Measurements from ENCODE around the gene ISL2. TPM values are rescaled to one million over a fixed set of nuclear protein-coding genes. Genes with fewer than 3 reads are reported as not detected.

Gene ISL2
- total and polyA plus RNA-seq, 2 of the 13 experiments (the other 11 are each of a cell fraction or from before 2014, with no cell fraction given): 4.3 to 5.1 TPM

DNA sequence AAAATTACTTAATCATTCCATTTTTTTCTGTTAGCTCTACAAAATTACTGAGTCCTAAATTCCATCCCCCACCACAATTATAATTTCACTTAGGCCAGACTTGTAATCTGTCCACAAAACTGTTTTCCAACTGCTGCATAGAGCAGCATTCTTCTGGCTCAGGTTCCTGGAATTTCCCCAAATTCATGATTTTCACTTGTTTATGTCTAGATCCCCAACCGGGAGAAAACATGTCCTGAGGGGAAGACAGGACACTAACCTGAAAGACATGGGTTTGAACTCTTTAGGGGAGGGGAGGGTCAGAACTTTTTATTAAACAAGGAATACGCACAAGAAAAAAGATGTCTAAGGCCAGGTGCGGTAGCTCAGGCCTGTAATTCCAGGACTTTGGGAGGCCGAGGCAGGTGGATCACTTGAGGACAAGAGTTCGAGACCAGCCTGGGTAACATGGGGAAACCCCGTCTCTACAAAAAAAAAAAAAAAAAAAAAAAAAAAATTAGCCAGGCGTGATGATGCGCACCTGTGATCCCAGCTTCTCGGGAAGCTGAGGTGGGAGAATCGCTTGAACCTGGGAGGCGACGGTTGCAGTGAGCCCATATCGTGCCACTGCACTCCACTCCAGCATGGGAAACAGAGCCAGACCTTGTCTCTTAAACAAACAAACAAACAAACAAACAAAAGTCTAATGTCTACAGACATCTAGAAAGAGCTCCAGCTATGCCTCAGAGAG, 26.8 kb upstream of the ISL2 start (continued):
- TF ChIP-seq THAP7 (CRISPR knock-in tag; IDR thresholded peaks at IDR 0.05) (no peak), ONECUT2 (CRISPR knock-in tag; IDR thresholded peaks at IDR 0.05) (no peak), KLF16 (CRISPR knock-in tag; IDR thresholded peaks at IDR 0.05) (no peak), SCMH1 (CRISPR knock-in tag; IDR thresholded peaks at IDR 0.05; ENCODE audit: borderline replicate concordance) (no peak), RARG (CRISPR knock-in tag; IDR thresholded peaks at IDR 0.05; ENCODE audit: low read depth) (no peak)

GRCh38 chr15:76310475-76311099, 26.0 kb upstream of the ISL2 start:
- Histone ChIP-seq H3K9ac (ENCODE audit: insufficient read depth, low read depth, low read length) (peak overlapping the region; percentile 95), H4K20me1 (ENCODE audit: insufficient read depth, low read length) (peaks cover 49% of the 10 kb centered on the region), H3K79me2 (ENCODE audit: insufficient read depth, low read length) (peaks cover 54% of the 10 kb centered on the region), H3K4me3 (replicated peaks in 1 of 3; ENCODE audit: insufficient read depth in 1 of 3, low read depth in 2 of 3, low read length in 3 of 3) (peak overlapping the region; percentile 83 to 98 (median 97)), H3K27ac (ENCODE audit: extremely low read length, insufficient read depth, low read length) (peak overlapping the region; percentile 96), H3K27me3 (ENCODE audit: control insufficient read depth in 1 of 2, insufficient read depth in 2 of 2, low read length in 2 of 2) (no peaks in the 10 kb centered on the region; a peak in 1 of 5 replicates), H3K9me3 (ENCODE audit: low read length) (no peaks in the 10 kb centered on the region), H3K36me3 (replicated peaks in 1 of 2; ENCODE audit: control insufficient read depth in 1 of 2, insufficient read depth in 2 of 2, low read length in 2 of 2) (no peaks in the 10 kb centered on the region), H3K4me2 (ENCODE audit: low read depth, low read length) (peak overlapping the region; percentile 97), H3K4me1 (ENCODE audit: insufficient read depth, low read length) (peaks cover 71% of the 10 kb centered on the region), H2AFZ (ENCODE audit: low read length) (no peak overlapping the region)
- intact Hi-C loops (cut with micrococcal nuclease; ENCODE audit: unreplicated experiment) (loop anchor here (1.0 kb wide), 1 partner anchor 26 kb away; the partner anchor contains the start of gene ISL2), in situ Hi-C loops (cut with HindIII; ENCODE audit: extremely low pct_ligation_motif_present, low pct_unique_long_range_greater_than_20kb) (no loop called here)
- ATAC-seq: peak; percentile 28
- 0% methylated on average over 16 of the region's 16 CpGs for WGBS (ENCODE audit: low lambda C conversion rate)
- POLR2A ChIA-PET: interaction anchor here (0.6 to 5.9 kb wide), 9 partner anchors 15 to 92 kb away, joined by 3 to 132 read pairs (median 3); partner anchors contain the start of gene ISL2
- FAIRE-seq: no peak
- no peak for DNase-seq (ENCODE audit: low spot score)
- CTCF ChIA-PET (ENCODE audit: low intra/inter-chr PET ratio, low total read pairs): no interaction called here
- BruUV-seq (replicated peaks): TSS peak; percentile 61
- TF ChIP-seq ZNF263 (CRISPR knock-in tag; IDR thresholded peaks at IDR 0.05): no peak
- no peak for TF ChIP-seq GATAD2A (CRISPR knock-in tag; IDR thresholded peaks at IDR 0.05)
- no peak for TF ChIP-seq ZNF644 (CRISPR knock-in tag; IDR thresholded peaks at IDR 0.05; ENCODE audit: low read depth)
- TF ChIP-seq, protein P1, sequence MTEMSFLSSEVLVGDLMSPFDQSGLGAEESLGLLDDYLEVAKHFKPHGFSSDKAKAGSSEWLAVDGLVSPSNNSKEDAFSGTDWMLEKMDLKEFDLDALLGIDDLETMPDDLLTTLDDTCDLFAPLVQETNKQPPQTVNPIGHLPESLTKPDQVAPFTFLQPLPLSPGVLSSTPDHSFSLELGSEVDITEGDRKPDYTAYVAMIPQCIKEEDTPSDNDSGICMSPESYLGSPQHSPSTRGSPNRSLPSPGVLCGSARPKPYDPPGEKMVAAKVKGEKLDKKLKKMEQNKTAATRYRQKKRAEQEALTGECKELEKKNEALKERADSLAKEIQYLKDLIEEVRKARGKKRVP (CRISPR knock-in tag; IDR thresholded peaks at IDR 0.05): 0 out of 4 replicates have a peak, but pooled peaks of 1 of the 2 experiments have one; percentile 24
- peak; percentile 2; the same call in 1 of the 2 replicates for TF ChIP-seq CBFB (CRISPR knock-in tag; IDR thresholded peaks at IDR 0.05)
- peak; percentile 11; the same call in 1 of the 2 replicates for TF ChIP-seq TOPORS (CRISPR knock-in tag; IDR thresholded peaks at IDR 0.05)
- TF ChIP-seq ZKSCAN5 (CRISPR knock-in tag; IDR thresholded peaks at IDR 0.05): no peak
- no peak for TF ChIP-seq RAD51 (IDR thresholded peaks at IDR 0.05; ENCODE audit: borderline replicate concordance)
- no peak for TF ChIP-seq ZNF563 (CRISPR knock-in tag; IDR thresholded peaks at IDR 0.05)
- TF ChIP-seq, protein P2, sequence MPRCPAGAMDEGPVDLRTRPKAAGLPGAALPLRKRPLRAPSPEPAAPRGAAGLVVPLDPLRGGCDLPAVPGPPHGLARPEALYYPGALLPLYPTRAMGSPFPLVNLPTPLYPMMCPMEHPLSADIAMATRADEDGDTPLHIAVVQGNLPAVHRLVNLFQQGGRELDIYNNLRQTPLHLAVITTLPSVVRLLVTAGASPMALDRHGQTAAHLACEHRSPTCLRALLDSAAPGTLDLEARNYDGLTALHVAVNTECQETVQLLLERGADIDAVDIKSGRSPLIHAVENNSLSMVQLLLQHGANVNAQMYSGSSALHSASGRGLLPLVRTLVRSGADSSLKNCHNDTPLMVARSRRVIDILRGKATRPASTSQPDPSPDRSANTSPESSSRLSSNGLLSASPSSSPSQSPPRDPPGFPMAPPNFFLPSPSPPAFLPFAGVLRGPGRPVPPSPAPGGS (CRISPR knock-in tag; IDR thresholded peaks at IDR 0.05): no peak
